Spinal cord (tissue), 10 donors: ENCODE results near the gene DCLK2. TPM values are rescaled to one million over a fixed set of nuclear protein-coding genes. Genes with fewer than 3 reads are reported as not detected.

Experiments
- DNase-seq, 6 donors: peaks; one replicate each; pipeline versions ENCODE4 v3.0.0 to v3.0.0-alpha.2; 2013 to 2015; ENCODE audit warnings: low spot score in 6 of 6, low read depth in 4 of 6
- H3K27ac ChIP-seq: one replicate; pipeline ENCODE4 v1.5.1; 2013; ENCODE audit warnings: low read depth, low read length, control low read depth
- H3K27me3 ChIP-seq: one replicate; pipeline ENCODE4 v1.6.1; 2013; ENCODE audit warnings: low read length; ENCODE audit not compliant: control insufficient read depth, insufficient read depth
- H3K36me3 ChIP-seq: one replicate; pipeline ENCODE4 v1.6.1; 2013; ENCODE audit warnings: low read length; ENCODE audit not compliant: control insufficient read depth, insufficient read depth
- H3K4me1 ChIP-seq: one replicate; pipeline ENCODE4 v1.6.1; 2013; ENCODE audit warnings: low read length; ENCODE audit not compliant: control insufficient read depth, insufficient read depth
- H3K4me3 ChIP-seq: one replicate; pipeline ENCODE4 v1.5.1; 2013; ENCODE audit warnings: low read depth, low read length, control low read depth
- H3K9me3 ChIP-seq: one replicate; pipeline ENCODE4 v1.6.1; 2013; ENCODE audit warnings: low read length; ENCODE audit not compliant: control insufficient read depth, insufficient read depth
- WGBS: methylation state at CpG from one replicate; pipeline ENCODE4 v1.1.5; 2013; ENCODE audit warnings: missing lambda C conversion rate; ENCODE audit not compliant: insufficient coverage; 5-methylcytosine and 5-hydroxymethylcytosine counted together
- polyA plus RNA-seq, 2 donors: library from polyadenylated mRNA; unstranded; fragments of 120-200 nt; gene quantifications; one replicate each; pipeline ENCODE4 v1.2.1, GENCODE V29; 2013; ENCODE audit not compliant: insufficient read length in 2 of 2
- total RNA-seq, 2 donors: library from RNA; depleted of rRNA in 1 of 2; stranded (reverse); fragments of 120-200 nt in 1 of 2; fragments of >200 nt in 1 of 2; gene quantifications; one replicate each; pipeline versions ENCODE4 v1.2.3 to v1.2.4, GENCODE V29; 2013 to 2014
- donor health status: healthy.

The DCLK2 gene
- total and polyA plus RNA-seq, 4 donors: 79.1 to 234 (median 156) TPM

GRCh38 chr4:150045410-150045809, 32.8 kb upstream of the DCLK2 start:
- no peak overlapping the region for H3K4me3 ChIP-seq
- no peaks in the 10 kb centered on the region for H3K9me3 ChIP-seq
- DNase-seq: no peak
- H3K27me3 ChIP-seq: no peaks in the 10 kb centered on the region
- H3K36me3 ChIP-seq: no peaks in the 10 kb centered on the region
- H3K27ac ChIP-seq: no peak overlapping the region
- 100% methylated on average over 2 of the region's 3 CpGs for WGBS
- H3K4me1 ChIP-seq: no peaks in the 10 kb centered on the region

DNA sequence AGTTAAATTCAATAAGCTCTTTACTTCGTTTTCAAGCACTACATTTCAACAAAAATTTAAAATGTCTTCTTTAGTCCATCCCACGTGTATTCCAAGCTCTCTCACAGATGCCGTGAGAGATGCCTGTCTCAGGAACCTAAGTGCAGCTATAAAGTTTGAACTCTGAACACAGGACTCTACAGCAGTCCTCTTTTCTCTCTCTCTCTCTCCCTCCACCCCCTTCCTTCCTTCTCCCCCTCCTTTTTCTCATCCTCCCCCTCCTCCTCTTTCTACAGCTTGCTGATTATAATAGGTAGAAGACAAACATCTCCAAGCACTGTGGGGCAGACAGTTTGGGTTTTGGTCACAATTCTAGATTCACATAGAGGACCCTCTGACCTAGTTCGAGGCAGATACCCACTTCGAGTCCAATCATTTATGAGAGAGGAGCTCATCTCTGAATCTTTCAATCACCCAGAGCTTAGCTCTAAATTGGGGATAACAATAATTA, 31.5 kb upstream of the DCLK2 start:
- H3K27ac ChIP-seq: no peak overlapping the region
- DNase-seq: no peak
- H3K36me3 ChIP-seq: no peaks in the 10 kb centered on the region
- no peak overlapping the region for H3K4me3 ChIP-seq
- 73% methylated on average over 3 of the region's 5 CpGs for WGBS
- no peaks in the 10 kb centered on the region for H3K27me3 ChIP-seq
- H3K4me1 ChIP-seq: no peaks in the 10 kb centered on the region
- H3K9me3 ChIP-seq: no peaks in the 10 kb centered on the region

DNA sequence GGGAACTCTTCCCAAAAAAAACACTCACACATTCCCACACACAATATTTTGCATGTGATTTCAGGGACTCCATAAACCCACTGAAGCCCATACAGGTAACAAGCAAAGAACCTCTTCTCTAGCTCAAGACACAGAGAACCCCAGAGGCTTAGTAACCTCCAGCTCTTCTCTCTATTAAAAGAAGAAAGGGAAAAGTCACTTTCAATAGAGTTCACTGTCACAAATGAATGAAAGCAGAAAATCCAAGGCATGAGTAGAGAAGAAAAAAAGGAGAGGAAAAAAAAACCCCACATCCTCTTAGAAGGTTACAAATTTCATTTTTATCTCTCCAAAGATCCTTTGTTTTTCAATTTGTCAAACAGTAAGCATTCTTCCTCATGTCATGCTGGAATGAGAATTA, 30.7 kb upstream of the DCLK2 start:
- Histone ChIP-seq H3K27ac (no peak overlapping the region), H3K27me3 (no peaks in the 10 kb centered on the region), H3K36me3 (no peaks in the 10 kb centered on the region), H3K9me3 (no peaks in the 10 kb centered on the region), H3K4me3 (no peak overlapping the region), H3K4me1 (no peaks in the 10 kb centered on the region)
- DNase-seq: no peak

GRCh38 chr4:150049682-150050081, 28.6 kb upstream of the DCLK2 start:
- no peaks in the 10 kb centered on the region for H3K4me1 ChIP-seq
- no peak for DNase-seq
- 100% methylated on average over 1 of the region's 4 CpGs for WGBS
- H3K27me3 ChIP-seq: no peaks in the 10 kb centered on the region
- H3K27ac ChIP-seq: no peak overlapping the region
- no peaks in the 10 kb centered on the region for H3K36me3 ChIP-seq
- H3K9me3 ChIP-seq: no peaks in the 10 kb centered on the region
- no peak overlapping the region for H3K4me3 ChIP-seq

DNA sequence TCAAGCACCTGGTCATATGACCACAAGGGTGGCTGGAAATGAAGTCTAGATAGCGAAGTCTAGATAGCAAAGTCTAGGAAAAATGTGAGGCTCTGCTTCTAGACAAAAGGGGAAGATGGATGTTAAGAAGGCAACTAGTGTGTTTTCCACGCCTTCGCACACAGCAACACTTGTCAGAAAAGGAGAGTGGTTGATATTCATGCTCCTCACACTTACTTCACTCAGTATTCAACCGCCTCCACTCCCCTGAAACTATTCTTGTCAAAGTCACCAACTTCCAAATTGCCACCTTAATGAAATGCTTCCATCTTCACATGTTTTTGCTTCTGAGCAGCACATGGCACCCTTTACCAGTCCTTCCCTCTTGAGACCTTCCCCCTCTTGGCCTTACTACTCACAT, 27.7 kb upstream of the DCLK2 start:
- H3K36me3 ChIP-seq: no peaks in the 10 kb centered on the region
- DNase-seq: no peak
- peaks cover under 1% of the 10 kb centered on the region for H3K9me3 ChIP-seq
- no peak overlapping the region for H3K27ac ChIP-seq
- no peak overlapping the region for H3K4me3 ChIP-seq
- H3K27me3 ChIP-seq: no peaks in the 10 kb centered on the region
- no peaks in the 10 kb centered on the region for H3K4me1 ChIP-seq
- 97% methylated on average over 3 of the region's 4 CpGs for WGBS

- no peak overlapping the region for H3K4me3 ChIP-seq
- WGBS: 100% methylated on average over 1 of the region's 3 CpGs
- H3K27me3 ChIP-seq: no peaks in the 10 kb centered on the region
- H3K4me1 ChIP-seq: no peaks in the 10 kb centered on the region
- H3K9me3 ChIP-seq: peaks cover 1% of the 10 kb centered on the region
- no peaks in the 10 kb centered on the region for H3K36me3 ChIP-seq
- no peak overlapping the region for H3K27ac ChIP-seq
- no peak for DNase-seq
Measured at GRCh38 chr4:150051111-150051510, 27.1 kb upstream of the DCLK2 start.

DNA sequence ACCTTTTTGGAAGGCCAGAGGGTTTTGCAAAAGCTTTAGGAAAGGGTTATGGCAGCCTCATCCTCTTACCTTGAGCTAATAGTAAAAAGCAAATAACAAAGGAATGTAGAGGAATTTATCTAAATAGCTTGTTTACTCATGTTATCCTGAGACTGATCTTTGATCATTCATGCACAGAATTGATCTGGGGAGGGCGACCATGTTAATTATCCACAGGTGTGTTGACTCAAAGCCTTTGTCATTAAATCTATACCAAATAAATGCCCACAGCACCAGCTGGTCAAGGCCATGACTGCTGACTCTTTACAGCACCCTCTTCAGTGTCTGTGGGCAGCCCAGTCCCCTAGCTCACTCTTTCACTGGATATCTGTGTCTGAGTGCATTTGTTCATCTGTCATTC, 22.8 kb upstream of the DCLK2 start:
- Histone ChIP-seq H3K36me3 (no peaks in the 10 kb centered on the region), H3K4me1 (no peaks in the 10 kb centered on the region), H3K4me3 (no peak overlapping the region), H3K27ac (no peak overlapping the region), H3K27me3 (no peaks in the 10 kb centered on the region), H3K9me3 (peaks cover 3% of the 10 kb centered on the region)
- no peak for DNase-seq
- WGBS: 83% methylated on average over 1 of the region's 1 CpG

DNA sequence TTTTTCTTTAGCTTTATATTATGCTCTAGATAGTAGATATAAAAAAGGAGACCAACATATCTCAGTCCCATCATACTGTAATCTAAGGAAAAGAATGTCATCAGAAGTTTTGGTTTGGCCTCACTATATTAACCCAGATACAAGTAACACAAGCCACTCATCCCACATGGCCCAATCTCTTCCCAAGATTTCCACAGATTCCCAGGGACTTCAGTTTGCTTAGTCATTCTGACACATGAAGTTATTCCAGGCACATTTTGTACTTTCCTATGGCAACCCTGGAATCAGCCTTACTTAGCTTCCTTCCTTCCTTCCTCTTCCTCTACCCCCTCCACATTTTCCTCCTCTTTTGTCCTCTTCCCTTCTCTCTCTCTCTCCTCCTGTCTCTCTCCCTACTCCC, 21.7 kb upstream of the DCLK2 start:
- Histone ChIP-seq H3K36me3 (no peaks in the 10 kb centered on the region), H3K27me3 (no peaks in the 10 kb centered on the region), H3K4me3 (no peak overlapping the region), H3K4me1 (no peaks in the 10 kb centered on the region), H3K9me3 (peaks cover 3% of the 10 kb centered on the region), H3K27ac (no peak overlapping the region)
- DNase-seq: no peak

GRCh38 chr4:150061086-150061776, 17.0 kb upstream of the DCLK2 start:
- no peaks in the 10 kb centered on the region for H3K4me1 ChIP-seq
- DNase-seq: no peak
- H3K27me3 ChIP-seq: no peaks in the 10 kb centered on the region
- no CpG with 5 or more reads among the region's 1 CpG for WGBS
- H3K4me3 ChIP-seq: no peak overlapping the region
- H3K36me3 ChIP-seq: no peaks in the 10 kb centered on the region
- H3K27ac ChIP-seq: no peak overlapping the region
- peaks cover 2% of the 10 kb centered on the region for H3K9me3 ChIP-seq

- Histone ChIP-seq H3K36me3 (no peaks in the 10 kb centered on the region), H3K27me3 (no peaks in the 10 kb centered on the region), H3K4me3 (no peak overlapping the region), H3K27ac (no peak overlapping the region), H3K4me1 (no peaks in the 10 kb centered on the region), H3K9me3 (peaks cover 2% of the 10 kb centered on the region)
- no peak for DNase-seq
Measured at GRCh38 chr4:150063128-150063527, 15.1 kb upstream of the DCLK2 start.
